NCI-H1930 (cell line): ENCODE data around the gene RPL29.
"Not testable (repeated sequence)": the region's sequence is repeated elsewhere in the genome, so short reads cannot be mapped to it uniquely, and the experiment has no call there.

Experiments
- DNase-seq, 2 experiments: peaks; one replicate each; lab custom pipeline; 2025; lab: John Stamatoyannopoulos, UW

RPL29 gene

GRCh38 chr3:52006017-52006819, 10.5 kb upstream of the RPL29 start:
- DNase-seq, result no peak

- no peak for DNase-seq
Observed at GRCh38 chr3:52005571-52005986, 9.9 kb upstream of the RPL29 start.

GRCh38 chr3:52004906-52005395, 9.3 kb upstream of the RPL29 start:
- DNase-seq, result no peak

DNA sequence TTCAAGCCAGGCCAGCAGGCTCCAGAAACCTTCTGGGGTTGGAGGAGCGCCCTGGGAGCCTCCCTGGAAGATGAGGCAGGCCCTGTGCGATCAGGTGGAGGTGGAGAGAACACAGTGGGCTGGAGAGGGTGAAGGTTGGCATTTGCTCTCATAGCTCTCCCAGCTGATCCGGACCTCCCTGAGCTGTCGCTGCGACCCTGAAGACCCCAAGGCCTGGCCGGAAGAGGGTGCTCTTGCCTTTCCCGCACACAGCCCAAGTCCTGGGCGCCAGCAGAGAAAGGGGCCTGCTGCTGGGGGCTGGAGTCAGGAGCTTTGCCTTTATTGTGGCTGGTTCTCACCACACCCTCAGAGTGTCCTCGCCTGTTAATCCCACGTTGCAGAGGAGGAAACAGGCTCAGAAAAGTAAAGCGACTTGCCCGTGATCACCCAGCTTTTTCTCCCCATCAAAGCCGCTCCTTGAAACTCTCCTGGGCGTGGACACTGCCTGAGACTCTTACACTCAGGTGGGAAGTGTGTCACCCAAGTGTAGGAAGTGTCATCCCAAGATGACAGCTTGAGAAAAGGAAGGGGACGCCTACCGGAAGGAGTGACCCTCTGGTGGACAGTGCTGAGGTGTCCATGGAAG, 8.6 kb upstream of the RPL29 start:
- DNase-seq, result peak in 1 of 2 experiments; percentile 9

- DNase-seq, result no peak
Observed at GRCh38 chr3:52002748-52003147, 7.1 kb upstream of the RPL29 start.

DNA sequence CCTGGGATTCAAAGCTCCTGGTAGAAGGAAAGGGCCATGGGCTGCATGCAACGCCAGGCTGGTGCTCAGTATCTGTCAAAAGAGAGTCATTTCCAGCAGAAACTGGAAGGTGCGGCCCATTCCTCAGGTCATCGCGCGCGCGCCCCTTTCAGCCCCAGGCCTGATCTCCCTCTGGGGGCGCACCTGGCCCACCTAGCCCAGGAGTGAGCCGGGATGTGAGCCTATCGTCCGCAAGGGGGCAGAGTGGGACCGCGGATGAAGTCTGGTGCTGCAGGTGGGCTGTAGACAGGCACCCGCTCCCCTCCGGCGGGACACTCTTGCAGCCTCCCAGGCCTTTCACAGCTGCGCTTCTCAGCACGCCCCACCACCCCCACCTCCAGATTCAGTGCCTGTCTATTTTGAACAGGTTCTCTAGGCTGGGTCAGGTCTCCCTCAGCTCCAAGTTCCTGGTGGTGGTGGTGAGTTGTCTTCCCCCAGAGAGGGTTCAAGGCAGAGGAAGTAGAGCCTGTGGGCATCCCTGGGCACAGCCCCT, 5.8 kb upstream of the RPL29 start:
- peak; percentile 50 to 56 for DNase-seq

GRCh38 chr3:51999846-52000245, 4.2 kb upstream of the RPL29 start:
- no peak for DNase-seq

DNA sequence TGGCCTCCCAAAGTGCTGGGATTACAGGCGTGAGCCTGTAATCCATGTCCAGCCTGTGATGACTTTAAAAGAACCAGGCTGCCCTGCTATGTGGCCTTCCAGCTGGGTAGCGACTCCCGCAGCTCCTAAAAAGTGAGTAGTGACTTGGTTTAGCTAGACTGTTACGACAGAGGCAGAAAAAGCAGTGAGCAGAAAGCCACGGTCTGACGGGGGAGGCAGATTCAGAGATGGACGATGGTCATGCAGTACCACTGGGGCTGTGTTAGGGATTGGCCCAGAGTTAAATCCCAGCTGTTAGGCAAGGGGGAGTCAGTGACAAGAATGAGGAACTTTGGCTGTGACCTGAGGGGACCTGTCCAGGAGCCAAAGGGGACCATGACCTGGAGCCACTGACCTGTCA, 3.1 kb upstream of the RPL29 start:
- no peak for DNase-seq

GRCh38 chr3:51997935-51998596, 2.4 kb upstream of the RPL29 start:
- DNase-seq, result no peak

- no peak for DNase-seq
Observed at GRCh38 chr3:51997172-51997571, 1.5 kb upstream of the RPL29 start.

- no peak for DNase-seq
Observed at GRCh38 chr3:51994530-51994929, 1.2 kb downstream of the RPL29 start.

GRCh38 chr3:51993657-51994056, 2.0 kb downstream of the RPL29 start:
- not testable (repeated sequence) for DNase-seq

- no peak for DNase-seq
Observed at GRCh38 chr3:51992017-51992682, 3.5 kb downstream of the RPL29 start.

GRCh38 chr3:51990501-51990971, 5.2 kb downstream of the RPL29 start:
- DNase-seq, result not testable (repeated sequence)

GRCh38 chr3:51988286-51989146, 7.2 kb downstream of the RPL29 start:
- DNase-seq, result no peak

- no peak for DNase-seq
Observed at GRCh38 chr3:51987568-51987967, 8.1 kb downstream of the RPL29 start.

- DNase-seq, result no peak
Observed at GRCh38 chr3:51986010-51986947, 9.4 kb downstream of the RPL29 start.

- DNase-seq, result no peak
Observed at GRCh38 chr3:51985063-51985462, 10.6 kb downstream of the RPL29 start.

GRCh38 chr3:51984269-51984647, 11.4 kb downstream of the RPL29 start:
- no peak for DNase-seq
